ENCODE data around the gene CLCA4. TPM values are rescaled to one million over a fixed set of nuclear protein-coding genes. Genes with fewer than 3 reads are reported as not detected.

The CLCA4 gene
- total RNA-seq, 1 experiment from 2014 or later, result not detected

DNA sequence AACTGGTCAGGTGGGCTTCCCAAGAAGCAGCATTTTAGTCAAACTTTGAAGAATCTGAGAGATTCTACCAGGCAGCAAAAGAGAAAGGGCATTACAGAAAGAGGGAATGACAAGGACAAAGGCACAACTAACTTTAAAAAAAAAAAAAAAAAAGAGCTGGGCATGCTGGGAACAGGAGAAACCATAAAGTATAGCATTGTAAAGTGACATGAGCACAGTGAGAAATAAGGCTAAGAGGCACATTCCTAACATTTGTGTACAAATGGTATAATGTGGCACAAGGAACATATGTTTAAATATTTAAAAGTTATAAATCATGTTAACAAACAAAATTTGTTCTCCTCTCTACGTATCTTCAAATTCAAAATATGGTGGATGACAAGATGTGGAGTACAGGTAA is 69.6 kb downstream of the CLCA4 start:
- DNase-seq, result no peak
- H3K27me3 Mint-ChIP-seq (ENCODE audit: unreplicated experiment), result no peaks in the 10 kb centered on the region
- no peak overlapping the region for H3K4me3 Mint-ChIP-seq (ENCODE audit: low read depth, unreplicated experiment)
- no TSS peak for BruUV-seq (replicated peaks)
- TF ChIP-seq, protein P1, sequence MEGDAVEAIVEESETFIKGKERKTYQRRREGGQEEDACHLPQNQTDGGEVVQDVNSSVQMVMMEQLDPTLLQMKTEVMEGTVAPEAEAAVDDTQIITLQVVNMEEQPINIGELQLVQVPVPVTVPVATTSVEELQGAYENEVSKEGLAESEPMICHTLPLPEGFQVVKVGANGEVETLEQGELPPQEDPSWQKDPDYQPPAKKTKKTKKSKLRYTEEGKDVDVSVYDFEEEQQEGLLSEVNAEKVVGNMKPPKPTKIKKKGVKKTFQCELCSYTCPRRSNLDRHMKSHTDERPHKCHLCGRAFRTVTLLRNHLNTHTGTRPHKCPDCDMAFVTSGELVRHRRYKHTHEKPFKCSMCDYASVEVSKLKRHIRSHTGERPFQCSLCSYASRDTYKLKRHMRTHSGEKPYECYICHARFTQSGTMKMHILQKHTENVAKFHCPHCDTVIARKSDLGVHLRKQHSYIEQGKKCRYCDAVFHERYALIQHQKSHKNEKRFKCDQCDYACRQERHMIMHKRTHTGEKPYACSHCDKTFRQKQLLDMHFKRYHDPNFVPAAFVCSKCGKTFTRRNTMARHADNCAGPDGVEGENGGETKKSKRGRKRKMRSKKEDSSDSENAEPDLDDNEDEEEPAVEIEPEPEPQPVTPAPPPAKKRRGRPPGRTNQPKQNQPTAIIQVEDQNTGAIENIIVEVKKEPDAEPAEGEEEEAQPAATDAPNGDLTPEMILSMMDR (IDR thresholded peaks at IDR 0.05; ENCODE audit: unreplicated experiment), result no peak
- H3K9me3 Mint-ChIP-seq (ENCODE audit: low read depth, unreplicated experiment), result peaks cover 7% of the 10 kb centered on the region
- peak overlapping the region; percentile 19 for H3K27ac Mint-ChIP-seq (ENCODE audit: unreplicated experiment)
- H3K4me1 Mint-ChIP-seq (ENCODE audit: low read depth, unreplicated experiment), result peaks cover 16% of the 10 kb centered on the region
- intact Hi-C loops (cut with micrococcal nuclease; ENCODE audit: unreplicated experiment), result no loop called here
- CTCF ChIA-PET, result no interaction called here
- H3K36me3 Mint-ChIP-seq (ENCODE audit: insufficient read depth, unreplicated experiment), result no peaks in the 10 kb centered on the region

DNA sequence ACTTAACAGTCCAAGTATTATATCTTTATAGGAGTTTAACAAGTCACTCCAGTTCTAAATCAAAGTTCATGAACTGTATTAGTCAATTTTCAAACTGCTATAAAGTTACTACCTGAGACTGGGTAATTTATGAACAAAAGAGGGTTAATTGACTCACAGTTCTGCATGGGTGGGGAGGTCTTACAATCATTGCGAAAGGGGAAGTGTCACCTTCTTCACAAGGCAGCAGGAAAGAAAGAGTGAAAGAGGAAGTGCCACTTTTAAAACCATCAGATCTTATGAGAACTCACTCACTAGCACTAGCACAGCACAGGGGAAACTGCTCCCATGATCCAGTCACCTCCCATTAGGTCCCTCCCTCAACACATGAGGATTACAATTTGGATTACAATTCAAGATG is 70.0 kb downstream of the CLCA4 start:
- Mint-ChIP-seq H3K9me3 (ENCODE audit: low read depth, unreplicated experiment) (peaks cover 6% of the 10 kb centered on the region), H3K27me3 (ENCODE audit: unreplicated experiment) (no peaks in the 10 kb centered on the region), H3K27ac (ENCODE audit: unreplicated experiment) (peak overlapping the region; percentile 19), H3K36me3 (ENCODE audit: insufficient read depth, unreplicated experiment) (no peaks in the 10 kb centered on the region), H3K4me3 (ENCODE audit: low read depth, unreplicated experiment) (no peak overlapping the region), H3K4me1 (ENCODE audit: low read depth, unreplicated experiment) (peaks cover 16% of the 10 kb centered on the region)
- peak; percentile 28 for DNase-seq
- CTCF ChIA-PET, result interaction anchor here (0.6 kb wide), 1 partner anchor 22 kb away, joined by 4 read pairs; no protein-coding TSS in a partner anchor
- intact Hi-C loops (cut with micrococcal nuclease; ENCODE audit: unreplicated experiment), result no loop called here
- BruUV-seq (replicated peaks), result no TSS peak
- TF ChIP-seq, protein P1 (IDR thresholded peaks at IDR 0.05; ENCODE audit: unreplicated experiment), result no peak

DNA sequence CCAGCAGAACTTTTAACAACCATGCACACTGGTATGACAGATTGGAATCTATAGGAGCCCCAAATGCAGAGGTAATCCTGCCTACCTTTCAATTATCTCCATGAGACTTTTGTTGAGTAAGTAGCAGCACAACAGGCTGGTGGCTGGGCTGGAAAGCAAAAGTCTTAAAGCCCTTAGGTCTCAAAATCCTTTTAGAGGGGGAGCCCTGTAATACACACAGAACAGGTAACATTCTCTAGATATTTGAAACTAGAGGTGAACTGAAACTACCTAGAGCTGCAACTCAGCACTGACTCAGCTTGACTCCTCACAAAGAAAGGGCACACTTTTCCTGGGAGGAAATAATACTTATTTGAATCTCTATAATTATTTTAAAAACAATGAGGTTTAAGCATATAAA is 71.5 kb downstream of the CLCA4 start:
- intact Hi-C loops (cut with micrococcal nuclease; ENCODE audit: unreplicated experiment), result no loop called here
- no TSS peak for BruUV-seq (replicated peaks)
- CTCF ChIA-PET, result no interaction called here
- Mint-ChIP-seq H3K4me1 (ENCODE audit: low read depth, unreplicated experiment) (peaks cover 16% of the 10 kb centered on the region), H3K27ac (ENCODE audit: unreplicated experiment) (no peak overlapping the region), H3K4me3 (ENCODE audit: low read depth, unreplicated experiment) (no peak overlapping the region), H3K9me3 (ENCODE audit: low read depth, unreplicated experiment) (peaks cover 3% of the 10 kb centered on the region), H3K36me3 (ENCODE audit: insufficient read depth, unreplicated experiment) (no peaks in the 10 kb centered on the region), H3K27me3 (ENCODE audit: unreplicated experiment) (no peaks in the 10 kb centered on the region)
- DNase-seq, result no peak
- TF ChIP-seq, protein P1 (IDR thresholded peaks at IDR 0.05; ENCODE audit: unreplicated experiment), result no peak

DNA sequence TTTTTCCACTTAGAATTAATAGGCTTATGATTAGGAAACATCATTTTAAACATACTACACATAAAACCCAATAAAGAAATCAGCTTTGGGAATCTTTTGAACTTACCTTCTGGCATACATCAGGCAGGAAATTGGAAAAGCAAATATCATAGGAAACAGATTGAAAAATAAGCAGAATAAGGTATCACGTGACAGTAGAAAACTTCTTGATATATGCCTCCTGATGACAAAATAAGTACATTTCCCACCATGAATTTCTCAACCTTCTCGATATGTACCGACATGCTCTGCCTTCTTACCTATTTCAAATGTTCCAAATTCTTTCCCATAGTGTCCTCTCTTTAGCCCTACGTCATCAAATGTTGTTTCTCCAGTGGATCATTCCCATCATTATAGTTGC is 72.4 kb downstream of the CLCA4 start:
- H3K27me3 Mint-ChIP-seq (ENCODE audit: unreplicated experiment), result no peaks in the 10 kb centered on the region
- TF ChIP-seq, protein P1 (IDR thresholded peaks at IDR 0.05; ENCODE audit: unreplicated experiment), result no peak
- H3K36me3 Mint-ChIP-seq (ENCODE audit: insufficient read depth, unreplicated experiment), result no peaks in the 10 kb centered on the region
- intact Hi-C loops (cut with micrococcal nuclease; ENCODE audit: unreplicated experiment), result no loop called here
- CTCF ChIA-PET, result no interaction called here
- H3K4me3 Mint-ChIP-seq (ENCODE audit: low read depth, unreplicated experiment), result no peak overlapping the region
- no peak overlapping the region for H3K27ac Mint-ChIP-seq (ENCODE audit: unreplicated experiment)
- peaks cover 3% of the 10 kb centered on the region for H3K9me3 Mint-ChIP-seq (ENCODE audit: low read depth, unreplicated experiment)
- no TSS peak for BruUV-seq (replicated peaks)
- no peak for DNase-seq
- peaks cover 16% of the 10 kb centered on the region for H3K4me1 Mint-ChIP-seq (ENCODE audit: low read depth, unreplicated experiment)
